ENCODE results near the gene ZBTB12.

The ZBTB12 gene

GRCh38 chr6:31943742-31944141 is 41.9 kb upstream of the ZBTB12 start:
- Histone ChIP-seq H3F3A (ENCODE audit: insufficient read depth, low read length) (no peaks in the 10 kb centered on the region), H4K20me1 (ENCODE audit: insufficient read depth, low read length) (no peaks in the 10 kb centered on the region), H3K36me3 (ENCODE audit: insufficient read depth, low read length) (no peaks in the 10 kb centered on the region), H3K9ac (ENCODE audit: low read length) (no peak overlapping the region), H3K4me1 (ENCODE audit: insufficient read depth, low read length, severe bottlenecking) (no peaks in the 10 kb centered on the region), H3K79me2 (ENCODE audit: insufficient read depth, low read length) (no peaks in the 10 kb centered on the region), H3K4me3 (ENCODE audit: low read depth, low read length, poor library complexity, severe bottlenecking) (no peak overlapping the region), H3K9me3 (ENCODE audit: low read length) (no peaks in the 10 kb centered on the region), H3K4me2 (ENCODE audit: low read length) (no peak overlapping the region), H2AFZ (ENCODE audit: low read length) (no peak overlapping the region), H3K27ac (ENCODE audit: low read depth, low read length, poor library complexity, severe bottlenecking) (no peak overlapping the region), H3K27me3 (ENCODE audit: insufficient read depth, low read length) (peaks cover 11% of the 10 kb centered on the region), H3K9me2 (ENCODE audit: low read depth, low read length) (no peaks in the 10 kb centered on the region)
- TF ChIP-seq CTCF (IDR thresholded peaks at IDR 0.05; ENCODE audit: low read length) (no peak), EZH2 (IDR thresholded peaks at IDR 0.05; ENCODE audit: borderline replicate concordance, low read length) (no peak)

GRCh38 chr6:31940256-31940664 is 38.4 kb upstream of the ZBTB12 start:
- Histone ChIP-seq H3K27me3 (ENCODE audit: insufficient read depth, low read length) (peaks cover 6% of the 10 kb centered on the region), H3K79me2 (ENCODE audit: insufficient read depth, low read length) (no peaks in the 10 kb centered on the region), H3K27ac (ENCODE audit: low read depth, low read length, poor library complexity, severe bottlenecking) (no peak overlapping the region), H3K4me1 (ENCODE audit: insufficient read depth, low read length, severe bottlenecking) (no peaks in the 10 kb centered on the region), H3K36me3 (ENCODE audit: insufficient read depth, low read length) (no peaks in the 10 kb centered on the region), H3K9me3 (ENCODE audit: low read length) (no peaks in the 10 kb centered on the region), H4K20me1 (ENCODE audit: insufficient read depth, low read length) (no peaks in the 10 kb centered on the region), H3F3A (ENCODE audit: insufficient read depth, low read length) (no peaks in the 10 kb centered on the region), H2AFZ (ENCODE audit: low read length) (no peak overlapping the region), H3K4me2 (ENCODE audit: low read length) (no peak overlapping the region), H3K4me3 (ENCODE audit: low read depth, low read length, poor library complexity, severe bottlenecking) (no peak overlapping the region), H3K9me2 (ENCODE audit: low read depth, low read length) (no peaks in the 10 kb centered on the region), H3K9ac (ENCODE audit: low read length) (no peak overlapping the region)
- TF ChIP-seq CTCF (IDR thresholded peaks at IDR 0.05; ENCODE audit: low read length) (no peak), EZH2 (IDR thresholded peaks at IDR 0.05; ENCODE audit: borderline replicate concordance, low read length) (no peak)

GRCh38 chr6:31935823-31936222 is 33.9 kb upstream of the ZBTB12 start:
- H3K9ac ChIP-seq (ENCODE audit: low read length): no peak overlapping the region
- no peak overlapping the region for H3K4me3 ChIP-seq (ENCODE audit: low read depth, low read length, poor library complexity, severe bottlenecking)
- H3K27me3 ChIP-seq (ENCODE audit: insufficient read depth, low read length): no peaks in the 10 kb centered on the region
- no peak overlapping the region for H2AFZ ChIP-seq (ENCODE audit: low read length)
- H3K4me2 ChIP-seq (ENCODE audit: low read length): no peak overlapping the region
- no peaks in the 10 kb centered on the region for H4K20me1 ChIP-seq (ENCODE audit: insufficient read depth, low read length)
- no peaks in the 10 kb centered on the region for H3K9me2 ChIP-seq (ENCODE audit: low read depth, low read length)
- no peaks in the 10 kb centered on the region for H3K9me3 ChIP-seq (ENCODE audit: low read length)
- H3F3A ChIP-seq (ENCODE audit: insufficient read depth, low read length): no peaks in the 10 kb centered on the region
- no peak overlapping the region for H3K27ac ChIP-seq (ENCODE audit: low read depth, low read length, poor library complexity, severe bottlenecking)
- no peaks in the 10 kb centered on the region for H3K4me1 ChIP-seq (ENCODE audit: insufficient read depth, low read length, severe bottlenecking)
- no peaks in the 10 kb centered on the region for H3K79me2 ChIP-seq (ENCODE audit: insufficient read depth, low read length)
- TF ChIP-seq CTCF (IDR thresholded peaks at IDR 0.05; ENCODE audit: low read length) (no peak), EZH2 (IDR thresholded peaks at IDR 0.05; ENCODE audit: borderline replicate concordance, low read length) (no peak)
- no peaks in the 10 kb centered on the region for H3K36me3 ChIP-seq (ENCODE audit: insufficient read depth, low read length)

All from OCI-LY1 (cell line).